GM12873 (cell line): ENCODE results near the gene MPP7.

Experiments
- CTCF ChIP-seq: IDR thresholded peaks from 2 replicates; pipeline ENCODE4 v1.5.1; 2012; ENCODE audit warnings: low read depth, mild to moderate bottlenecking, moderate library complexity, low read length, control low read depth; ENCODE audit not compliant: insufficient read depth; ENCODE audit errors: missing control alignments

MPP7 gene

GRCh38 chr10:28266449-28267224 is 36.2 kb downstream of the MPP7 start:
- TF ChIP-seq CTCF: no peak

GRCh38 chr10:28263136-28263857 is 39.6 kb downstream of the MPP7 start:
- no peak for TF ChIP-seq CTCF

GRCh38 chr10:28256776-28257175 is 46.1 kb downstream of the MPP7 start:
- no peak for TF ChIP-seq CTCF

- no peak for TF ChIP-seq CTCF
These were observed 48.4 kb downstream of the MPP7 start for GRCh38 chr10:28254290-28254985.

GRCh38 chr10:28253169-28253785 is 49.6 kb downstream of the MPP7 start:
- no peak for TF ChIP-seq CTCF
